SU-DHL-6 (cell line): ENCODE results near the gene TRIM10.

Experiments used
- H2AFZ ChIP-seq: fragments of 200-600 bp; sonication (generic); 2 replicates; pipeline ENCODE4 v1.6.1; 2014; ENCODE audit warnings: low read depth, mild to moderate bottlenecking, moderate library complexity, mixed read lengths, antibody characterized with exemption, low read length; ENCODE audit not compliant: severe bottlenecking
- H3F3A ChIP-seq: fragments of 200-600 bp; shearing (Covaris generic); 2 replicates; pipeline ENCODE4 v1.6.0; 2016; ENCODE audit warnings: antibody characterized with exemption, mild to moderate bottlenecking; ENCODE audit not compliant: insufficient read depth
- H3K27ac ChIP-seq: fragments of 200-600 bp; sonication (generic); 2 replicates; pipeline ENCODE4 v1.5.1; 2016; ENCODE audit warnings: low read depth, mild to moderate bottlenecking, low read length, moderate library complexity, mixed read lengths
- H3K27me3 ChIP-seq: fragments of 200-600 bp; sonication (generic), shearing (Covaris generic); 2 replicates; pipeline ENCODE4 v1.6.0; 2014; ENCODE audit warnings: mild to moderate bottlenecking, low read length
- H3K36me3 ChIP-seq: fragments of 200-600 bp; sonication (generic); 2 replicates; pipeline ENCODE4 v1.6.1; 2014; ENCODE audit warnings: mild to moderate bottlenecking, low read length, mixed read lengths
- H3K4me2 ChIP-seq: fragments of 300-600, 200-600 bp; shearing (Covaris generic), sonication (generic); 2 replicates; pipeline ENCODE4 v1.6.0; 2014; ENCODE audit warnings: low read length, low read depth, mild to moderate bottlenecking; ENCODE audit not compliant: poor library complexity, severe bottlenecking
- H3K4me3 ChIP-seq: fragments of 200-600 bp; sonication (generic); 2 replicates; pipeline ENCODE4 v1.5.1; 2014; ENCODE audit warnings: antibody characterized with exemption, low read length, mild to moderate bottlenecking, mixed read lengths; ENCODE audit not compliant: insufficient read depth, poor library complexity, severe bottlenecking
- H3K79me2 ChIP-seq: fragments of 200-600 bp; sonication (generic); 2 replicates; pipeline ENCODE4 v1.6.1; 2014; ENCODE audit warnings: mild to moderate bottlenecking, low read length, moderate library complexity; ENCODE audit not compliant: insufficient read depth
- H3K9ac ChIP-seq: fragments of 200-600 bp; sonication (generic); 2 replicates; pipeline ENCODE4 v1.7.0; 2014; ENCODE audit warnings: mild to moderate bottlenecking, low read length
- H3K9me2 ChIP-seq: fragments of 200-600 bp; sonication (generic); replicated peaks from 2 replicates; pipeline ENCODE4 v1.6.1; 2014; ENCODE audit warnings: low read length; ENCODE audit not compliant: insufficient read depth
- H3K9me3 ChIP-seq: fragments of 200-600 bp; sonication (generic); 2 replicates; pipeline ENCODE4 v1.6.1; 2014; ENCODE audit warnings: low read length, mixed read lengths; ENCODE audit not compliant: insufficient read depth
- H4K20me1 ChIP-seq: fragments of 200-600 bp; sonication (generic); 2 replicates; pipeline ENCODE4 v1.6.1; 2014; ENCODE audit warnings: low read depth, mild to moderate bottlenecking, antibody characterized with exemption, low read length, moderate library complexity, mixed read lengths
- EZH2phosphoT487 ChIP-seq: fragments of 200-600 bp; sonication (generic), shearing (Covaris generic); conservative IDR thresholded peaks from 2 replicates; pipeline ENCODE4 v1.6.1; 2018; ENCODE audit warnings: mild to moderate bottlenecking, antibody characterized with exemption, low read length, moderate library complexity, mixed read lengths
- TF ChIP-seq, protein P1 (sequence below): fragments of 200-600 bp; sonication (generic); IDR thresholded peaks from one replicate; pipeline ENCODE4 v1.5.1; 2017; ENCODE audit warnings: antibody characterized with exemption, mild to moderate bottlenecking, low read length, moderate library complexity; ENCODE audit not compliant: insufficient read depth, poor library complexity, severe bottlenecking

The TRIM10 gene

GRCh38 chr6:30200551-30201281, 39.7 kb upstream of the TRIM10 start:
- H3K79me2 ChIP-seq: peaks cover 61% of the 10 kb centered on the region
- 0 out of 2 replicates have a peak, but pooled peaks cover 11% of the 10 kb centered on the region for H3F3A ChIP-seq
- H4K20me1 ChIP-seq: peaks cover 12% of the 10 kb centered on the region
- no peak overlapping the region for H2AFZ ChIP-seq
- no peaks in the 10 kb centered on the region for H3K9me2 ChIP-seq
- no peak overlapping the region for H3K9ac ChIP-seq
- no peak overlapping the region for H3K4me3 ChIP-seq
- H3K27me3 ChIP-seq: no peaks in the 10 kb centered on the region
- peaks cover 16% of the 10 kb centered on the region for H3K36me3 ChIP-seq
- H3K27ac ChIP-seq: peak overlapping the region; percentile 5
- no peaks in the 10 kb centered on the region for H3K9me3 ChIP-seq
- H3K4me2 ChIP-seq: peak overlapping the region; percentile 30
- no peak for TF ChIP-seq EZH2phosphoT487
- TF ChIP-seq, protein P1, sequence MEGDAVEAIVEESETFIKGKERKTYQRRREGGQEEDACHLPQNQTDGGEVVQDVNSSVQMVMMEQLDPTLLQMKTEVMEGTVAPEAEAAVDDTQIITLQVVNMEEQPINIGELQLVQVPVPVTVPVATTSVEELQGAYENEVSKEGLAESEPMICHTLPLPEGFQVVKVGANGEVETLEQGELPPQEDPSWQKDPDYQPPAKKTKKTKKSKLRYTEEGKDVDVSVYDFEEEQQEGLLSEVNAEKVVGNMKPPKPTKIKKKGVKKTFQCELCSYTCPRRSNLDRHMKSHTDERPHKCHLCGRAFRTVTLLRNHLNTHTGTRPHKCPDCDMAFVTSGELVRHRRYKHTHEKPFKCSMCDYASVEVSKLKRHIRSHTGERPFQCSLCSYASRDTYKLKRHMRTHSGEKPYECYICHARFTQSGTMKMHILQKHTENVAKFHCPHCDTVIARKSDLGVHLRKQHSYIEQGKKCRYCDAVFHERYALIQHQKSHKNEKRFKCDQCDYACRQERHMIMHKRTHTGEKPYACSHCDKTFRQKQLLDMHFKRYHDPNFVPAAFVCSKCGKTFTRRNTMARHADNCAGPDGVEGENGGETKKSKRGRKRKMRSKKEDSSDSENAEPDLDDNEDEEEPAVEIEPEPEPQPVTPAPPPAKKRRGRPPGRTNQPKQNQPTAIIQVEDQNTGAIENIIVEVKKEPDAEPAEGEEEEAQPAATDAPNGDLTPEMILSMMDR: no peak

DNA sequence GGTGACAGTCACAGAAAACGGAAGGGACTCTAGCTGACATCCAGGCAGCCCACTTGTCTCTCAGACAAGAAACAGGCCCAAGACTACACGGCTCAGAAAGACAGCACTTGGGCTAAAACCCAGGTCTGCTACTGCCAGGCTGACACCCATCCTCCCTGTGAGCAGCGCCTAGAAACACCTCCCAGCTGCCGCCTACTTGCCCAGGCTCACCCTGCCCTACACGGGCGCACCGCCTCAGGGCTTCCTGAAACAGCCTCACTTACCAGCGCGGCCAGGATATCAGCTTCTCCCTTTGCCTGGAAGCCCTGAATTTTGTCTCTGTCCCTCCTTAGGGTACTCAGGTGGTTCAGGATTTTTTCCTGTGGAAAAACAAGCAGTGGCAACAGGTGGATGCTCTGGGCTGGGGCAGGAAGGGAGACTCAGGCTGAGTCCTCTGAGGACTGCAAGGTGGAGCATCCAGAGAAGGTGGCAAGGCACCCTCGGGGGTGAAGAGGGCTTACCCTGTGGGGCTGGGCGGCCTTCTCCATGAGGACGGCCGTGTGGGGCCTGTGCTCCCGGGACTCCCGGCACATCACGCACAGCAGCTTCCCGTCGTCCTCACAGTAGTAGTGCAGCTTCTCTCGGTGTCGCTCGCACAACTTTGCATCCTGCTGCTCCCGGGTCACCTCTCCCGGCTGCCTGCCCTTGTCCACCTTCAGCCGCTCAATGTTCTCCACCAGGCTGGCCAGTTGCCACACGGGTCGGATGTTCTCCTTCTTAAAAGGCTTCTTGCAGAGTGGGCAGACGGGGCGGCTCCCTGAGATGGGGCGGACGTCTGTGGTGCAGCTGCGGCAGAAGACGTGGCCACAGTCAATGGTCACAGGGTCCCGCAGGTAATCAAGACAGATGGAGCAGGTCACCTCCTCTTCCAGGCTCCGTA, 37.4 kb upstream of the TRIM10 start:
- Histone ChIP-seq H3K9ac (no peak overlapping the region), H4K20me1 (peaks cover 15% of the 10 kb centered on the region), H3K79me2 (peaks cover 38% of the 10 kb centered on the region), H3K9me3 (no peaks in the 10 kb centered on the region), H3F3A (0 out of 2 replicates have a peak, but pooled peaks cover 11% of the 10 kb centered on the region), H3K27me3 (no peaks in the 10 kb centered on the region), H3K4me2 (no peak overlapping the region), H3K4me3 (no peak overlapping the region), H3K36me3 (peaks cover 25% of the 10 kb centered on the region), H3K27ac (no peak overlapping the region), H3K9me2 (no peaks in the 10 kb centered on the region), H2AFZ (no peak overlapping the region)
- TF ChIP-seq, protein P1: no peak
- TF ChIP-seq EZH2phosphoT487: no peak

- Histone ChIP-seq H4K20me1 (peaks cover 10% of the 10 kb centered on the region), H3K36me3 (peaks cover 27% of the 10 kb centered on the region), H3K27ac (no peak overlapping the region), H3K79me2 (peaks cover 22% of the 10 kb centered on the region), H3K9me2 (no peaks in the 10 kb centered on the region), H3K9me3 (no peaks in the 10 kb centered on the region), H3F3A (no peaks in the 10 kb centered on the region), H3K27me3 (no peaks in the 10 kb centered on the region), H3K4me3 (no peak overlapping the region), H3K9ac (no peak overlapping the region), H2AFZ (no peak overlapping the region), H3K4me2 (no peak overlapping the region)
- TF ChIP-seq EZH2phosphoT487: no peak
- TF ChIP-seq, protein P1: no peak
Observed at GRCh38 chr6:30196376-30196775, 35.4 kb upstream of the TRIM10 start.
